SW480 (cell line): Measurements from ENCODE around the gene CBX2.

ENCODE experiments used
- DNase-seq: peaks from one replicate; pipeline ENCODE4 v3.0.0-alpha.2; 2016; ENCODE audit warnings: low spot score

CBX2 gene

DNA sequence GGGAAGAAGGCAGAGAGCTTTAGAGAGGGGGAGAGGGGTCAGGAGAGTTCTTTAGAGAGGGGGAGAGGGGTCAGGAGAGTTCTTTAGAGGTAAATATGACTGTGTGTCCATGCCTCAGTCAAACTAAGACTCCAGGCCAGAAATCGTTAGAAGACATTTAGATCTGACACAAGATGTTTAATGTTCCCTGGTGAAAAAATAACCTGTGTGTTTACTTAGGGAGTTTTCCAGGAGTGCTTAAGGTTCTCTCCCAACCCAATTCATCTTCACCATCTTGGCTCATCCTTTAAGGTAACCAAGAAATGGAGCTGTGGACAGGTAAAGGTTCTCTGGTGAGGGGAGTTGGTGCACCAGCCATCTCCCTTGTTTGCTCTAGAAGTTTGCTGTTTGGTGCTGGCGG is 51.5 kb downstream of the CBX2 start:
- no peak for DNase-seq

DNA sequence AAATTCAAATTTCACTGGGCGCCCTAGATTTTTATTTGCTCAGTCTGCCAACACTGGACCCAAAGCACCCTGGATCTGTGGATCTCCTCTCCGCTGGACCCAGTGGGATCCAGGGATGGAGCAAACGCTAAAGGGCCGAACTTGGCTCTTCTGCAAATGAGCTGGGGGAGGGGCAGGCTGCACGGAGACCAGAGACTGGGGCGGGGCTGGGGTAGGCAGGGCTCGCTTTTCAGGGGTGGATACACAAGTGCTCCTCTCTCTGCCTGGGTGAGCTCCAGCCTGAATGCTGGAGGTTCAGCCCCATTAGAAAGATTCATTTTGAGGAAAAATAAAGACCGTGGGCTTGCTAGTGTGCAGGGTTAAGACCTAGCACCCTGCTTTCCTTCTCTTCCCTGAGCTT is 52.4 kb downstream of the CBX2 start:
- DNase-seq = no peak

DNA sequence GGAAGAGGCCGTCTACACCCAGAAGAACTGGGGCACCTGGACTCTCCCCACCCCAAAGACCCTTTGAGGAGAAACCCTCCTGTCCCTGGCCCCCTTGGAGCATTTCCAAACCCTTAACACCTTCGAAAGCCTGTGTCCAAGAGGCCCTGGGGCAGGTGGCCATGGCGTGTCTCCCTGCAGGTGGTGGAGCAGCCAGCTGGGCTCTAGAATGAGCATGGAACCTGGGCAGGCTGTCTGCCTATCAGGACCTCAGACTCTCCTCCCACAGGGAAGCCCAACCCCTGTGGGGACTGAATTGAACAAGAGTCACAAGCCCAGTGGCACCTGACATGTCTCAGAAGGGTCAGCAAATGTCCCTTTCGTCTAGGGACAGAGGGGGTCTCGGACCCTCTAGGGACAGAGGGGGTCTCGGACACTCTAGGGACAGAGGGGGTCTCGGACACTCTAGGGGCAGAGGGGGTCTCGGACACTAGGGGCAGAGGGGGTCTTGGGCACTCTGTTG is 52.9 kb downstream of the CBX2 start:
- DNase-seq = peak; percentile 59

DNA sequence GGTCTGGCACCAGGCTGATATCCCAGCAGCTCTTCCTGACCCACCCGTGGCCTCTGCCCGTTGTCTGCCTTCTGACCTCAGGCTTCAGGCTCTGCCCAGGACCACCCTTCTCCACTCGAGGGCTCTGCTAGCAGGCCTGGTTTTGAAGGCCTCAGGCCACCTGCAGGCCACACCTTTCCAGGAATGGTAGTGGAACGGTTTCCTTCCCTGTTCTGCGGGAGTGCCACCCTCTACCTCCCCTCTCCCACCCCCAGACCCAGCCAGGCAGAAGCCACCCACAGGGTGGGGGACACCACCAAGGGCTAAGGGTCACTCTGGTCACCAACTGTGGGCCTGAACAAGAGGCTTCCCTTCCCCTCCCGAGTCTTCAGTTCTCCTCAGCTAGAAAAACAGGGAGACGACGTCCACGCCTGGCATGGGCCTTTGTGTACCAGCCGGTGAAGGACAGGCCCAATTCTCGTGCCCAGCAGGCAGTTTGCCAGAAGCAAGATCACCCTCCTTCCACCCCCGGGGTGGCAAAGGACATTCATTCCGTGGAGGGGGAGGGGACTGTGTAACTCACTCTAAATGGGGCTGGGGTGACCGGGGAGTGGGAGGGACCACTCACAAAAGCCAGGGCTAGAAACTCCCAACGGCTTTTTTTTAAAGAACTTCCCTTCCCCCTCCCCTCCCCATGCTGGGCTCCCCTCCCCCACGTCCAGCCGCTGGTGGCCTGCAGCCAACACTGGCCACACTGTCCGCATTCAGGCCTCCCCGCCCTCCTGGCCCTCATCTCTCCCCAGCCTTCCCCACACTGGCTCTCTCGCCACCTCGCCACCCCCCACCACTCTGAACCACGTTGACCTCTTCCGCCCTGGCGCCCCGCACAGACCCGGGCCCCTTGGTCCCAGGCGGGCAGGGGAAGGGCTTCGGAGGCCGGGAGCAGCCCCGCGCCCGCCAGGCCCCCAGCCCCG is 53.6 kb downstream of the CBX2 start:
- peak; percentile 51 for DNase-seq

DNA sequence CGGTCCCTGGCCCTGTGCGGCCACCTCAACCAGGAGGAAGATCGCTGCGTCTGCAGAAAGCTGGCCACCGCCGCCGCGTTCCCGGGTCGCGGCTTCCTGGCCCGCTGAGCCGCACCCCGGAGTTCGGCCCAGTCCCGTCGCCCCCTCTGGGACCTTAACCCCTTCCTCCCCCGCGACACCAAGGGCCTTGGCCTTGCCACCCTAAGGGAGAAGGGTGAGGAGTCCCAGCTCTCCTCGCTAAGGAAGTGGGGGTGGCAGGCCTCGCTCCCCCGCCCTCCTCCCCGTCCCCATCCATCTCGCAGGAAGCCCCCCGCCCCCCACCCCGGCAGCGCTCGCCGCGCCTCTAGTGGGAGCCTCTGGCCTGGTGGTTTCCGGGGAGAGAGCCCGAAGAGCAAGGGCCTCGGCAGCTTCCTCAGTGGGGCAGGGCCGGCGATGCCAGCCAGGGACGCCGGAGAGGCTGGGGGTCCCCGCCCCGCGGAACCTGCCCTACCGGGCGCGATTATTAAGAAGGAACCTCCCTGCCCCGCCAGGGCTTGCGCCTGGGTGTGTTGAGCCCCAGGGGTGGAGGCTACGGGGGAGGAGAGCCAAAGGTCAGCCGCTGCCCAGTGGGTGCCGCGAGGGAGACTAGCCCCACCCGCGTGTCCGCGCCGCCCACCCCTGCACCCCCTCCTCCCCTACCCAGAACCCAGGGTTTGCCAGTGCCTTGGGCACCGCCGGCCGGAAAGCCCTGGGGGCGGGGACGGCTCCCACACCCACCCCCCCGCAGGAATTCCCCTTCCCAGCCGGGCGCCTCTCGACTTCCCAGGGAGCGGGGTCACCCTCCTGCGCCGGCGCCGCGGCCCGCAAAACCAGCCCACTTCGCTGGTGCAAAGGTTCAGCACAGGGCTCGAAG is 54.5 kb downstream of the CBX2 start:
- DNase-seq = peak; percentile 75

DNA sequence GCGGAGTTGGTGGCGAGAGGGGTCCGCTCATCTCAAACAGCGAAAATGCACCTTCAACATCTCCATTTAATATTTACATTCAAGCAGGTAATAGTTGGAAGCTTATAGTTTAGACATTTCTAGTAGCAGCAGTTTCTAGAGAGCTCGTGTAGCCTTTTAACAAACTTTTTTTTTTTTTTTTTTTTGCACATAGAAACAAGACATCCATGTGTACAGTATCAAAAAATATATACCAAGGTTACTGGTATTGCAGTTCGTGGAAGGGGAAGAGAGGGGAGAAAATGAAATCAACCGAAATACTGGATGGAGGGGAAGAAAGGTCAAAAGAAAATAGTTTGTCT is 55.1 kb downstream of the CBX2 start:
- no peak for DNase-seq

DNA sequence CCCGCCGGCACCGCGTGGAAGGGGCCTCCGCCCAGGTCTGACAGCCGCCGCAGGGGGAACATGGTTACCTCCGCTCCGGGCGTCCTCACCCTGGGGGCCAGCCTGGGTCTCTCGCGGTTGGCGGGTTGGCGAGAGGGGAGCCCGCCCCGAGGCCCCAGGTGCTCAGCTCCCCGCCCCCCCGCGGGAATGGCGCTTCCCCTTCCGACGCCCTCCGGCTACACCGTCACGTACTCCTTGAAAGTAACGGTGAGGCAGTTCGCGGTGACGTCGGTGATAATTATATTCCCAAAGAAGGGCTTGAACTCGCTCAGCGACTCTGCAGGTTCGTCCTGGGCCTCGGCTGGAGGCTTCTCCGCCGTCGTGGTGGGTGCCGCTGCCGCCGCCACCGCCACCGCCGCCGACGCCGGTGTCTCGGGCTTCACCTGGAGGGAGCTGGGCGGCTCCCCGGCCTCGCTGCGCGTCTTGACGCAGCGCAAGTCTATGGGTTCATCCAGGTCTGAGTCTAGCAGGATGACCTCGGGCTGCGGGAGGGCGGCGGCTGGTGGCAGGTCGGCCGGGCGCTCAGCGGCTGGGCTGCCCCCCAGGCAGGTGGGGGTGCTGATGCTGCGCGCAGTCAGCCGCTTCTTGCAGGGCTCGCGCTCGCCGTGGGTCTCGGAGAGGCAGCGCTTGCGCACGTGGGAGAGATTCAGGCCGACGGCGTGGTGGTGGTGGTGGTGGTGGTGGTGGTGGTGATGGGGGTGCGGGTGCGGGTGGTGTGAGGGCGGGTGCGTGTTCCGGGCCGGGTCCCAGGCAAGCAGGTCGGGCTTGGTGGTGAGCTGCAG is 56.0 kb downstream of the CBX2 start:
- DNase-seq = no peak

DNA sequence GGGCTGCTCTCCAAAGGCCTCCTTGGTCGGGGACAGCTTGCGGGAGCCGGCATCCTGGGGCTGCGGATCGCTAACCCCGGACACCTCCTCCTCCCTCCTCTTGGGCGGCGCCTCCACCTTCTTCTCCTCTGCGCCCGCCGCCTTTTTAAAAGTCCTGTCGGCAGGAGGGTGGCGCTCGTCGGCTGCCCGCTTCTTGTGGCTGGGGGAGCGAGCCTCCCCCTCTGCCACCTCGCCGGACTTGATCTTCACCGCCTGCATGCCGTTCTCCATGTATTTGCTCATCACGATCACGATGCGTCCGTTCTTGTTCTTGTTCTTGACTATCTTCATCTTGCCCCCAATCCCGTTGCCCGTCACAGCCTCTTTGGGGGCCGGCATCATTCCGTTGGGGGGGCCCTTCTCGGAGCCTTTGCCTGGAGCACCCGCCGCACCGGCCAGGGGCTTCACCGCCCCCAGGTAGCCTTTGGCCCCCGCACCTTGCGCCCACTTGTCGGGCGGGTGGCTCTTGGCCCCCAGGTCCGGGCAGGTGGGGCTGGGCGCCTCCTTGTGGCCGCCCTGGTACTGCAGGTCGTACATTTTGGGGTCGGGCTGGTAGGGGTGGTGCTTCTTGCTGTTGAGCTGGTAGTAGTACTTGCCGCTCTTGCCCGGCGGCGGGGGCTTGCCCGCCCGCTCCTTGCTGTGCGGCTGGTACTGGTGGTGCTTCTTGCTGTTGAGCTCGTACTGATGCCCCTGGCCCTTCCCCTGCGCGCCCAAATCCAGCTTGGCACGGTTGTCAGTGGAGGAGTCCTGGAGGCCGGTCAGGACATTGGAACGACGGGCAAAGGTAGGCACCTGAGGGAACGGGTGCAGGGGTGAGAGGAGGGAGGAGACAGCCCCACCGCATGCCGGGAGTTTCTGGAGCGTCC is 56.9 kb downstream of the CBX2 start:
- no peak for DNase-seq

DNA sequence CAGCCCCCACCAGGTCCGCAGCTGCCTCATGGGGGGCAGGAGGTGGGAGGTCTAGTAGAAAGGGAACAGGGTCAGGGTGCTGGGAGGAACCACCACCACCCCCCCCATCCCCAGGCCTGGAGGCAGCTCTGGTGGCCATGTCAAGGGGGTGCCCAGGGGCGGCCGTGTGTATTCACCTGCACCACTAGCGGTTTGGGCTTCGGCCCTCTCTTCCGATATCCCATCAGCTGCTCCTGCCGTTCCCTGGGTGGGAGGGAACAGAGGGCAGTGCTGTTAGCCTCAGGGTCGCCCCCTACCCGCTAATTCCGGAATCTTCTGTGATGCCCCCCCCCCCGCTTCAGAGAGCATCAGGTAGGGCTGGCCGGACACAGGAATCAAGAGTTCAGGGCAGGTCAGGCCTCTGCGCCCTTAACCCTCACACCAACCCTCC is 57.5 kb downstream of the CBX2 start:
- no peak for DNase-seq

DNA sequence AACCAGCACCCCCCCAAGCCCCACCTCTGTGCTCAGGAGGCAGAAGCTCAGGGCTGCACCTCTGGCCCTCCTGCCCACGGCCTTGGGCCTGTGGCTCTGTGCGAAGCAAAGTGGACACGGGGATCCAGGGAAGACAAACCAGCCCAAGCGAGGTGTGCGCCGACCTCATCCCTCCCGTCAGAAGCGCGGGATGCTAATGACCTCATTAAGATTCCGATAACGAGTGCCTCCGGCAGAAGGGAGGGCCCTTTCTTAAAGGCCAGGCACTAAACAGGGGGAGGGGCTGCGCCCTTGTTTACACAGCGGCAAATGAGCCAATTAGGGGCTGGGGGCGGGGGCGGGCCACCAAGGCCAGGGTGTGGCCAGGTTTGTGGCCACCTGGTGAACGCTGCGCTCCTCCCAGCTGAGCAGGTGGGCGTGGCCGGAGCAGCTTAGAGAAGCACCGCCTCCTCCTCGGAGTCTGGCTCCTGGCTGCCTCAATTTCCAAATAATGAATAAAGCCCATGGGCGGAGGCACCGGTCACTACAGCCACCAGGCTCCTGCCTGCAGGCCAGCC is 58.1 kb downstream of the CBX2 start:
- DNase-seq = peak; percentile 60

DNA sequence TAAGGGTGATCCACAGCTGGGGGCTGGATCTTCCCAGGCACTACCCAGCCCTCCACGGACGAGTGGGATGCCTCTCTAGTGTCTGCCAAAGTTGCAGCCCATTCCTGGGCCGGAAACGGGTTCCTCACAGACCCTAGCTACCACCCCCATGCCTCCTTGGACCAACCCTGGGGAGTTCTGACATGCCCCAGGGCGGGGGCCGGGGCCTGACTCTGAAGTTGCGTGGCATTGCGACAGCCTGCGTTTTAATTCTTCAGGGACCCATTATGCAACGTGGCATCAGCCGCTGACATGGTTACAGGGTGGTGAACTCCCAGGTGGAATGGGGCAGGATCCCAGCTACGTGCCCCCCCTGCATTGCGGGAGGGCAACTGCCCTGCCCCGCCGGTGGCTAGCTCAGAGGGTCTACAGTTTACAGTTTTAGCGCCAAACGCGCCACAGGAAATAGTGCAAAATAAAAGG is 58.6 kb downstream of the CBX2 start:
- no peak for DNase-seq

DNA sequence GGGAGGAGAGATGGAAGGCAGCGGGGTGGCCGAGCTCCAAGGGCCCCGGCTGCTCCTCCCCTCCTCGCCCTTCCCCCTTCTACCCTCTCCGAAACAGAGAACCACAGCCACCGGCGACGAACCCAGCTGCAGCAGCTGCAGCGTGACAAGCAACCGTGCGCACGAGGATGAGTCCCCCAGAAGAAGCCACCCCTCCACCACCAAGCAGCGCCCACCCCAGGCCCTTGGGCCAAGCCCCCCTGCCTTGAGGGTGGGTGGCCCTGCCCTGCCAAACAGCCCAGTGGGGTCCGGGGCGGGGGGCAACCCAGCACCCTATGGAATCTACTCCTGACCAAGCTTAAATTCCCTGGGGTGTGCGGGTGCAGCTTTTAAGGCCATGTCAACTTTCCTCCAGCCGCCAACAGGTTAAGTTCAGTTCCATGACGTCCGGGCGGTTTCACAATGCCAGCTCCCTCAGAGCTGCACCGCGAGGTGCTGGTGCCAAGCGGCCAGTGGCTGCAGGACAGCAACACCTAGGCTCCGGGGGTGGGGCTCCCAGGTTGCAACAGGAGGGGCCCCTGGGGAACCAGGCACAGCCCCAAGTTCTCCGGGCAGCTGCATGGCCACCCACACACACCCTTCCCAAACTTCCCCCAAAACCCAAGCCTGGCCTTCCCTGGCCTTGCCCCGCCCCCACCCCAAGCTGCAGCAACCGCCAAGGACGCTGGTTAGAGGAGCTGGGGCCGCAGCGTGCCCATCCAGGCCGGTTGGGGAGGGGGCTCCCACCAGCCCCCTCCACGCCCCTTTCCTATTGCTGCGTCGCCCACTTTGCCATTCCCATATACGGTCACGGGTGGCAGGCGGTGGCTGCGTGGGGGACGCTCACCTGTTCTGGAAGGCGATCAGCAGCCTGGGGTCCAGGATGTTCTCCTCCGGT is 59.3 kb downstream of the CBX2 start:
- DNase-seq = peak; percentile 74
